Endothelial cell of umbilical vein (primary cell): ENCODE results near the gene FYN. TPM values are rescaled to one million over a fixed set of nuclear protein-coding genes. Genes with fewer than 3 reads are reported as not detected.

Experiments
- BruUV-seq: library from RNA; stranded (reverse); fragments of 400-500 nt; replicated peaks from 2 replicates; lab custom pipeline; 2021; lab: Mats Ljungman, UMichigan
- CTCF ChIA-PET: fragments of 300-600, 350-600 bp; sonication (Branson Sonifier 250); formaldehyde crosslinking; loops from one replicate; lab custom pipeline; 2021; ENCODE audit warnings: antibody characterized with exemption, inconsistent platforms; lab: Charles Lee
- POLR2A ChIA-PET: fragments of 300-600, 350-600 bp; sonication (Branson Sonifier 250); formaldehyde crosslinking; loops from one replicate; lab custom pipeline; 2021; ENCODE audit warnings: antibody characterized with exemption, inconsistent platforms; lab: Charles Lee
- DNase-seq: peaks from one replicate; pipeline ENCODE4 v3.0.0-alpha.2; 2011; ENCODE audit warnings: low read depth, low spot score
- FAIRE-seq: peaks from 2 replicates; lab custom pipeline; 2011; peaks lifted over from hg19 to GRCh38; lab: Jason Lieb, UNC
- H2AFZ ChIP-seq: 2 replicates; pipeline ENCODE4 v1.6.0; 2012; ENCODE audit warnings: low read depth, low read length, control low read depth, inconsistent platforms
- H3K27ac ChIP-seq: 2 replicates; pipeline ENCODE4 v1.5.1; 2011; ENCODE audit warnings: low read depth, mild to moderate bottlenecking, control low read depth, low read length, moderate library complexity; ENCODE audit not compliant: insufficient read depth
- H3K27me3 ChIP-seq, 2 experiments: 2 replicates each; pipeline versions ENCODE4 v1.6.0 to v1.6.1; 2011; ENCODE audit warnings: low read length in 2 of 2, mixed read lengths in 1 of 2; ENCODE audit not compliant: control insufficient read depth in 2 of 2, insufficient read depth in 2 of 2
- H3K36me3 ChIP-seq, 2 experiments: 2 replicates in 1 of 2; 3 replicates in 1 of 2; pipeline ENCODE4 v1.5.1; 2011; ENCODE audit warnings: low read length in 2 of 2, mild to moderate bottlenecking in 1 of 2, moderate library complexity in 1 of 2; ENCODE audit not compliant: control insufficient read depth in 2 of 2, insufficient read depth in 2 of 2; ENCODE audit errors: extremely low read depth in 1 of 2
- H3K4me1 ChIP-seq: 3 replicates; pipeline ENCODE4 v1.5.1; 2011; ENCODE audit warnings: mild to moderate bottlenecking, low read length; ENCODE audit not compliant: control insufficient read depth, insufficient read depth; ENCODE audit errors: extremely low read depth
- H3K4me2 ChIP-seq: 2 replicates; pipeline ENCODE4 v1.6.1; 2011; ENCODE audit warnings: low read length, control low read depth, mixed read lengths; ENCODE audit not compliant: insufficient read depth
- H3K4me3 ChIP-seq, 3 experiments: fragments of 200-600 bp in 1 of 3; sonication (generic), shearing (Covaris generic) in 1 of 3; replicated peaks in 1 of 3; 2 replicates each; pipeline ENCODE4 v1.5.1; 2011 to 2016; ENCODE audit warnings: control low read depth in 3 of 3, low read length in 3 of 3, mild to moderate bottlenecking in 2 of 3, inconsistent platforms in 1 of 3, low read depth in 1 of 3, moderate library complexity in 1 of 3; ENCODE audit not compliant: insufficient read depth in 1 of 3
- H3K79me2 ChIP-seq: 2 replicates; pipeline ENCODE4 v1.6.0; 2012; ENCODE audit warnings: low read length, inconsistent platforms; ENCODE audit not compliant: control insufficient read depth, insufficient read depth
- H3K9ac ChIP-seq: replicated peaks from 2 replicates; pipeline ENCODE3; 2011; ENCODE audit warnings: low read length, control low read depth; ENCODE audit not compliant: insufficient read depth; ENCODE audit errors: extremely low read depth
- H3K9me1 ChIP-seq: replicated peaks from 3 replicates; pipeline ENCODE4 v1.6.0; 2011; ENCODE audit warnings: mild to moderate bottlenecking, low read length; ENCODE audit not compliant: control insufficient read depth, insufficient read depth; ENCODE audit errors: extremely low read depth
- H3K9me3 ChIP-seq: replicated peaks from 2 replicates; pipeline ENCODE4 v1.5.1; 2012; ENCODE audit warnings: low read length, inconsistent platforms; ENCODE audit not compliant: control insufficient read depth, insufficient read depth
- H4K20me1 ChIP-seq: replicated peaks from 2 replicates; pipeline ENCODE3; 2011; ENCODE audit warnings: mild to moderate bottlenecking, low read length; ENCODE audit not compliant: control insufficient read depth, insufficient read depth; ENCODE audit errors: extremely low read depth
- EZH2 ChIP-seq: IDR thresholded peaks from 2 replicates; pipeline ENCODE4 v1.6.1; 2012; ENCODE audit warnings: borderline replicate concordance, low read depth, mild to moderate bottlenecking, moderate library complexity, low read length, inconsistent platforms; ENCODE audit not compliant: severe bottlenecking
- FOS ChIP-seq: IDR thresholded peaks from 2 replicates; pipeline ENCODE4 v1.6.1; 2011; ENCODE audit warnings: mild to moderate bottlenecking, low read length, moderate library complexity, borderline replicate concordance; ENCODE audit not compliant: insufficient read depth
- GATA2 ChIP-seq: IDR thresholded peaks from 2 replicates; pipeline ENCODE4 v1.7.0; 2011; ENCODE audit warnings: low read depth, mild to moderate bottlenecking, moderate library complexity, mixed read lengths, low read length; ENCODE audit not compliant: insufficient read length, insufficient read depth
- JUN ChIP-seq: IDR thresholded peaks from 2 replicates; pipeline ENCODE4 v1.6.1; 2011; ENCODE audit warnings: borderline replicate concordance, low read depth; ENCODE audit not compliant: insufficient read length, insufficient read depth
- MYC ChIP-seq: IDR thresholded peaks from one replicate; pipeline ENCODE4 v1.6.1; 2011; ENCODE audit warnings: mild to moderate bottlenecking, low read depth, low read length
- POLR2A ChIP-seq: IDR thresholded peaks from 2 replicates; pipeline ENCODE4 v1.6.1; 2012; ENCODE audit warnings: low read depth, mild to moderate bottlenecking, control low read depth, low read length
- POLR2AphosphoS5 ChIP-seq: IDR thresholded peaks from 2 replicates; pipeline ENCODE4 v1.6.1; 2012; ENCODE audit warnings: low read depth, mild to moderate bottlenecking, control low read depth, low read length, moderate library complexity; ENCODE audit not compliant: insufficient read depth
- dilution Hi-C: fragments of 300-500 bp; cut with MboI; formaldehyde crosslinking; loops from one replicate; pipeline ENCODE4 v1.15.0; 2019; ENCODE audit warnings: low sequenced_read_pairs; ENCODE audit not compliant: extremely low pct_ligation_motif_present
- intact Hi-C: fragments of 100-400 bp; cut with micrococcal nuclease; formaldehyde crosslinking; loops from one replicate; pipeline ENCODE4 v1.10.0; 2022
- polyA plus RNA-seq, 4 experiments: library from polyadenylated mRNA; depleted of rRNA in 3 of 4; stranded (reverse) in 3 of 4; unstranded in 1 of 4; fragments of >200 nt; gene quantifications; 2 replicates each; pipeline versions ENCODE4 v1.2.1 to v1.2.3, GENCODE V29; 2011 to 2012; ENCODE audit warnings: missing spikeins in 1 of 4
- total RNA-seq: library from RNA; stranded (reverse); gene quantifications from 2 replicates; pipeline ENCODE4 v1.2.3, GENCODE V29; 2021
- TF ChIP-seq, protein P1 (sequence below): IDR thresholded peaks from 2 replicates; pipeline ENCODE4 v1.6.1; 2011; ENCODE audit not compliant: insufficient read depth, insufficient read length
- TF ChIP-seq, protein P2 (sequence below), 2 donors: IDR thresholded peaks; 1 replicate in 1 of 2; 2 replicates in 1 of 2; pipeline ENCODE4 v1.5.1; 2011; ENCODE audit warnings: low read length in 2 of 2, mild to moderate bottlenecking in 2 of 2, moderate library complexity in 2 of 2, control low read depth in 1 of 2, inconsistent platforms in 1 of 2, low read depth in 1 of 2; ENCODE audit not compliant: insufficient read depth in 1 of 2; ENCODE audit errors: extremely low read depth in 1 of 2

Gene FYN
- total and polyA plus RNA-seq, 2 donors (not counting 3 experiments of a cell fraction or from before 2014, with no cell fraction given), result 69.0 to 143 TPM

DNA sequence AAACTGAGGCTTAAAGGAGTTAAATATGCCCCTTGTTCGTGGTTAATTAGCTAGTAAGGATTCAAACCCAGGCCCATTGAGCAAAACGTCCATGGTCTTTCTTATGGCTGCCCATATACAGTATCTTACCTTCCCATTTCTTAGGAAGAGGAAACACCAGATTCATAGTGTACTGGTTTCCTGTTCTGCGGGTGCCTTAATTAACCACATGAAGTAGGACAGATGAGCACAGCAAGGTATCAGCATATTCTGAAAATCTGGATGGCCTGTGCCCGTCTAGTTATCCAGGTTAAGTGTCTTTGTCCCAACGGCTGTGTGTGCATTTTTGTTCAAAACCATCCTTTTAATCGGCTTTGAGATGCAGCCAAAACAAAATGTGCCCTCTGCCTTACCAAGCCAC lies 174.1 kb downstream of the FYN start:
- H3K36me3 ChIP-seq, result peaks cover 8 to 18% of the 10 kb centered on the region in 2 experiments
- CTCF ChIA-PET, result interaction anchor here (1.1 to 1.3 kb wide), 3 partner anchors 11 to 337 kb away, joined by 3 read pairs; no protein-coding TSS in a partner anchor
- H2AFZ ChIP-seq, result no peak overlapping the region
- H3K4me1 ChIP-seq, result peaks cover 8% of the 10 kb centered on the region
- H4K20me1 ChIP-seq, result no peaks in the 10 kb centered on the region
- no peak overlapping the region for H3K27ac ChIP-seq
- no peak overlapping the region for H3K9ac ChIP-seq
- intact Hi-C loops (no loop called here), dilution Hi-C loops (no loop called here)
- H3K4me2 ChIP-seq, result no peak overlapping the region
- no peak for FAIRE-seq
- POLR2A ChIA-PET, result no interaction called here
- no peaks in the 10 kb centered on the region for H3K9me3 ChIP-seq
- H3K79me2 ChIP-seq, result no peaks in the 10 kb centered on the region
- no peak overlapping the region for H3K4me3 ChIP-seq
- TF ChIP-seq POLR2AphosphoS5 (no peak), FOS (no peak), EZH2 (no peak), MYC (no peak), GATA2 (no peak), POLR2A (no peak), JUN (no peak)
- TF ChIP-seq, protein P1, sequence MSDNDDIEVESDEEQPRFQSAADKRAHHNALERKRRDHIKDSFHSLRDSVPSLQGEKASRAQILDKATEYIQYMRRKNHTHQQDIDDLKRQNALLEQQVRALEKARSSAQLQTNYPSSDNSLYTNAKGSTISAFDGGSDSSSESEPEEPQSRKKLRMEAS, result no peak
- TF ChIP-seq, protein P2, sequence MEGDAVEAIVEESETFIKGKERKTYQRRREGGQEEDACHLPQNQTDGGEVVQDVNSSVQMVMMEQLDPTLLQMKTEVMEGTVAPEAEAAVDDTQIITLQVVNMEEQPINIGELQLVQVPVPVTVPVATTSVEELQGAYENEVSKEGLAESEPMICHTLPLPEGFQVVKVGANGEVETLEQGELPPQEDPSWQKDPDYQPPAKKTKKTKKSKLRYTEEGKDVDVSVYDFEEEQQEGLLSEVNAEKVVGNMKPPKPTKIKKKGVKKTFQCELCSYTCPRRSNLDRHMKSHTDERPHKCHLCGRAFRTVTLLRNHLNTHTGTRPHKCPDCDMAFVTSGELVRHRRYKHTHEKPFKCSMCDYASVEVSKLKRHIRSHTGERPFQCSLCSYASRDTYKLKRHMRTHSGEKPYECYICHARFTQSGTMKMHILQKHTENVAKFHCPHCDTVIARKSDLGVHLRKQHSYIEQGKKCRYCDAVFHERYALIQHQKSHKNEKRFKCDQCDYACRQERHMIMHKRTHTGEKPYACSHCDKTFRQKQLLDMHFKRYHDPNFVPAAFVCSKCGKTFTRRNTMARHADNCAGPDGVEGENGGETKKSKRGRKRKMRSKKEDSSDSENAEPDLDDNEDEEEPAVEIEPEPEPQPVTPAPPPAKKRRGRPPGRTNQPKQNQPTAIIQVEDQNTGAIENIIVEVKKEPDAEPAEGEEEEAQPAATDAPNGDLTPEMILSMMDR (IDR thresholded peaks at IDR 0.05; ENCODE audit: extremely low read depth in 1 of 2, insufficient read depth in 1 of 2, low read depth in 1 of 2, low read length in 2 of 2), result no peak
- no TSS peak for BruUV-seq
- no peaks in the 10 kb centered on the region for H3K9me1 ChIP-seq
- DNase-seq, result no peak
- H3K27me3 ChIP-seq, result no peaks in the 10 kb centered on the region
